Endodermal cell (in vitro differentiated cells): ENCODE results near the gene PLCH2. TPM values are rescaled to one million over a fixed set of nuclear protein-coding genes. Genes with fewer than 3 reads are reported as not detected.
"Not testable (repeated sequence)": the region's sequence is repeated elsewhere in the genome, so short reads cannot be mapped to it uniquely, and the experiment has no call there.

ENCODE experiments used
- DNase-seq: peaks from one replicate; pipeline ENCODE4 v3.0.0-alpha.2; 2017
- H3K27ac ChIP-seq: 2 replicates; pipeline ENCODE4 v1.5.1; 2013; ENCODE audit warnings: mild to moderate bottlenecking, low read depth, low read length, moderate library complexity
- H3K27me3 ChIP-seq: 2 replicates; pipeline ENCODE4 v1.6.1; 2013; ENCODE audit warnings: mild to moderate bottlenecking, low read length, moderate library complexity; ENCODE audit not compliant: insufficient read depth, control insufficient read depth, poor library complexity, severe bottlenecking
- H3K36me3 ChIP-seq: 2 replicates; pipeline ENCODE4 v1.7.0; 2013; ENCODE audit warnings: mild to moderate bottlenecking, low read length, moderate library complexity; ENCODE audit not compliant: control insufficient read depth, insufficient read depth
- H3K4me1 ChIP-seq: one replicate; pipeline ENCODE4 v1.7.0; 2013; ENCODE audit warnings: low read length; ENCODE audit not compliant: control insufficient read depth, insufficient read depth
- H3K4me3 ChIP-seq: 2 replicates; pipeline ENCODE4 v1.5.1; 2013; ENCODE audit warnings: mild to moderate bottlenecking, low read length, moderate library complexity
- H3K9ac ChIP-seq: 2 replicates; pipeline ENCODE4 v1.6.1; 2013; ENCODE audit warnings: mild to moderate bottlenecking, low read length, moderate library complexity; ENCODE audit not compliant: poor library complexity, severe bottlenecking; ENCODE audit errors: extremely low read depth
- H3K9me3 ChIP-seq: 2 replicates; pipeline ENCODE4 v1.6.1; 2013; ENCODE audit warnings: mild to moderate bottlenecking, low read length, moderate library complexity; ENCODE audit not compliant: control insufficient read depth
- H3K27ac Mint-ChIP-seq: 2 replicates; pipeline ENCODE4 v1.8.0; 2020; ENCODE audit warnings: mixed read lengths
- H3K27me3 Mint-ChIP-seq: 2 replicates; pipeline ENCODE4 v1.8.0; 2021; ENCODE audit warnings: mild to moderate bottlenecking, mixed read lengths; ENCODE audit not compliant: insufficient read depth
- H3K36me3 Mint-ChIP-seq: 2 replicates; pipeline ENCODE4 v1.8.0; 2020; ENCODE audit warnings: low read depth, mixed read lengths
- H3K4me1 Mint-ChIP-seq: 2 replicates; pipeline ENCODE4 v1.8.0; 2020; ENCODE audit warnings: mixed read lengths
- H3K4me3 Mint-ChIP-seq: 2 replicates; pipeline ENCODE4 v1.8.0; 2020; ENCODE audit warnings: mild to moderate bottlenecking, moderate library complexity, mixed read lengths
- H3K9me3 Mint-ChIP-seq: 2 replicates; pipeline ENCODE4 v1.8.0; 2020; ENCODE audit warnings: mild to moderate bottlenecking, mixed read lengths
- WGBS, 2 experiments: methylation state at CpG; one replicate each; pipeline versions ENCODE4 v1.1.5 to v1.1.7; 2013; ENCODE audit warnings: missing lambda C conversion rate in 2 of 2, mixed read lengths in 1 of 2; ENCODE audit not compliant: insufficient coverage in 1 of 2, insufficient read length in 1 of 2; 5-methylcytosine and 5-hydroxymethylcytosine counted together
- total RNA-seq, 2 donors: library from RNA; stranded (reverse); fragmentation: NEBNext Ultra II Directional in 1 of 2; extraction: Animal tissue kit (Norgen Biotek cat#: 25700) in 1 of 2; gene quantifications; 2 replicates in 1 of 2; 3 replicates in 1 of 2; pipeline ENCODE4 v1.2.1, GENCODE V29; 2021
- TF ChIP-seq, protein P1 (sequence below): fragments of 200-600 bp; sonication (generic); conservative IDR thresholded peaks from 2 replicates; pipeline ENCODE4 v1.5.0; 2021; ENCODE audit warnings: antibody characterized with exemption, mild to moderate bottlenecking

Gene PLCH2
- total RNA-seq, 2 donors from 2014 or later, result 0.18 to 0.31 TPM

DNA sequence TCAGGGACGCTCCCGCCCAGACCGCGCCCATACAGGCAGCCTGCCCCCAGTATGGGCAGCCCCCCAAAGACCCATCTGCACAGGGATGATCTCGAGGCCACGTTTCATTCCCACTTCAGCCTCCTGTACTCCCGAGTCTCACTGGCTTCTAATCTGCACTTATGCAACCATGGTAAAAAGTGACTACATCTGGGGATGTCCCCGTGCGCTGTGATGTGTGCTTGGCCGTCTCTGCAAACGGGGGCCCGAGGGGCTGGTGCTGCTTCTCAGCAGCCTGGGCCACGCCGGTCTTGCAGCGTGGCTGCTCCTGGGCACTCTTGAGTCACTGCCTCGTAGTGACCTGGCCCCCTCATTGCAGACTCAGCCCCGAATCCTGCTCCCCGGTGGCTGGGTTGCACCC, 17.4 kb upstream of the PLCH2 start:
- Histone ChIP-seq H3K9me3 (no peaks in the 10 kb centered on the region), H3K27ac (no peak overlapping the region), H3K9ac (no peak overlapping the region), H3K36me3 (no peaks in the 10 kb centered on the region), H3K4me3 (no peak overlapping the region), H3K4me1 (no peaks in the 10 kb centered on the region), H3K27me3 (no peaks in the 10 kb centered on the region)
- no peak overlapping the region for H3K4me3 Mint-ChIP-seq
- WGBS, 2 experiments, result 92% methylated on average over 14 to 18 of the region's 18 CpGs
- H3K9me3 Mint-ChIP-seq, result no peaks in the 10 kb centered on the region
- TF ChIP-seq, protein P1, sequence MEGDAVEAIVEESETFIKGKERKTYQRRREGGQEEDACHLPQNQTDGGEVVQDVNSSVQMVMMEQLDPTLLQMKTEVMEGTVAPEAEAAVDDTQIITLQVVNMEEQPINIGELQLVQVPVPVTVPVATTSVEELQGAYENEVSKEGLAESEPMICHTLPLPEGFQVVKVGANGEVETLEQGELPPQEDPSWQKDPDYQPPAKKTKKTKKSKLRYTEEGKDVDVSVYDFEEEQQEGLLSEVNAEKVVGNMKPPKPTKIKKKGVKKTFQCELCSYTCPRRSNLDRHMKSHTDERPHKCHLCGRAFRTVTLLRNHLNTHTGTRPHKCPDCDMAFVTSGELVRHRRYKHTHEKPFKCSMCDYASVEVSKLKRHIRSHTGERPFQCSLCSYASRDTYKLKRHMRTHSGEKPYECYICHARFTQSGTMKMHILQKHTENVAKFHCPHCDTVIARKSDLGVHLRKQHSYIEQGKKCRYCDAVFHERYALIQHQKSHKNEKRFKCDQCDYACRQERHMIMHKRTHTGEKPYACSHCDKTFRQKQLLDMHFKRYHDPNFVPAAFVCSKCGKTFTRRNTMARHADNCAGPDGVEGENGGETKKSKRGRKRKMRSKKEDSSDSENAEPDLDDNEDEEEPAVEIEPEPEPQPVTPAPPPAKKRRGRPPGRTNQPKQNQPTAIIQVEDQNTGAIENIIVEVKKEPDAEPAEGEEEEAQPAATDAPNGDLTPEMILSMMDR, result no peak
- H3K27me3 Mint-ChIP-seq, result no peaks in the 10 kb centered on the region
- no peaks in the 10 kb centered on the region for H3K36me3 Mint-ChIP-seq
- no peak for DNase-seq
- H3K4me1 Mint-ChIP-seq, result no peaks in the 10 kb centered on the region
- H3K27ac Mint-ChIP-seq, result no peak overlapping the region

DNA sequence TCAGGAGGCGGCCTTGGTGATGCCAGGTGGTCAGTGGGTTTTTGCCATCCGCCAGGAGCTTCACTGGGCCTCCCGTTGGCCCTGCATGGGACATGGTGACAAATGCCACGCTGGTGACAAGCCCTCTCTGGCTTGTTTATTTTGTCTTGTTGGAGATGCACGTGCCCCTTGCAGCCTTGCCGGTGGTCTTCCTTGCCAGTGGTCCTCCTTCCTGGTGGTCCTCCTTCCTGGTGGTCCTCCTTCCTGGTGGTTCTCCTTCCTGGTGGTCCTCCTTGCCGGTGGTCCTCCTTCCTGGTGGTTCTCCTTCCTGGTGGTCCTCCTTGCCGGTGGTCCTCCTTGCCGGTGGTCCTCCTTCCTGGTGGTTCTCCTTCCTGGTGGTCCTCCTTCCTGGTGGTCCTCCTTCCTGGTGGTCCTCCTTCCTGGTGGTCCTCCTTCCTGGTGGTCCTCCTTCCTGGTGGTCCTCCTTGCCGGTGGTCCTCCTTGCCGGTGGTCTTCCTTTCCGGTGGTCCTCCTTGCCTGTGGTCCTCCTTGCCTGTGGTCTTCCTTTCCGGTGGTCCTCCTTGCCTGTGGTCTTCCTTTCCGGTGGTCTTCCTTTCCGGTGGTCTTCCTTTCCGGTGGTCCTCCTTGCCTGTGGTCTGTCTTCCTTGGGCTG, 16.9 kb upstream of the PLCH2 start:
- H3K9me3 ChIP-seq, H3K4me1 ChIP-seq, DNase-seq, H3K36me3 ChIP-seq, H3K9me3 Mint-ChIP-seq, H3K27ac Mint-ChIP-seq, H3K9ac ChIP-seq, H3K27ac ChIP-seq, H3K27me3 Mint-ChIP-seq, H3K4me3 Mint-ChIP-seq, H3K36me3 Mint-ChIP-seq, H3K27me3 ChIP-seq, H3K4me1 Mint-ChIP-seq, H3K4me3 ChIP-seq: not testable (repeated sequence)
- 86 to 93% methylated on average over 14 to 16 of the region's 16 CpGs for WGBS, 2 experiments

DNA sequence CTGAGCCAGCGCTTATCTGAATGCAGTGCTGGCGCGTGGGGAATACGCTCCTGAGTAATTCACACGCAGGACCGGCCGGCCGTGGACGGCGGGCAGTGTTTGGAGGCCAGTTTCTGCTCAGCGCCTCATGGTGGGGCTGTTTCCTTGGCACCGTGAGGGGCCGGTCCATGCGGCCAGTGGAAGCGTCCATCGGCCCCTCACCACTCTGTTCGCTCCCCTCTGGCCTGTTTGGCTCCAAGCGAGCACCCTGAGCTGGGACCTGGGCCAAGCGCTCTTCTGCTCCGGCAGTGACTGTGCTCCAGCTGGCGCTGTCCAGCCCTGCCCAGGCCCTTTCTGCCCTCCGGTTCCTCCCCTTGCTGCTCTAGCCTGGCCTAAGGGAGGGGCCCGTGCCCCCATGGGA, 16.3 kb upstream of the PLCH2 start:
- no peak overlapping the region for H3K9ac ChIP-seq
- 88 to 91% methylated on average over 22 to 23 of the region's 23 CpGs for WGBS, 2 experiments
- no peaks in the 10 kb centered on the region for H3K27me3 ChIP-seq
- Mint-ChIP-seq H3K9me3 (no peaks in the 10 kb centered on the region), H3K4me3 (no peak overlapping the region), H3K27ac (no peak overlapping the region), H3K27me3 (no peaks in the 10 kb centered on the region), H3K36me3 (no peaks in the 10 kb centered on the region), H3K4me1 (no peaks in the 10 kb centered on the region)
- H3K4me1 ChIP-seq, result no peaks in the 10 kb centered on the region
- no peak overlapping the region for H3K4me3 ChIP-seq
- no peak overlapping the region for H3K27ac ChIP-seq
- TF ChIP-seq, protein P1, result peak; percentile 21
- DNase-seq, result no peak
- H3K36me3 ChIP-seq, result no peaks in the 10 kb centered on the region
- no peaks in the 10 kb centered on the region for H3K9me3 ChIP-seq

DNA sequence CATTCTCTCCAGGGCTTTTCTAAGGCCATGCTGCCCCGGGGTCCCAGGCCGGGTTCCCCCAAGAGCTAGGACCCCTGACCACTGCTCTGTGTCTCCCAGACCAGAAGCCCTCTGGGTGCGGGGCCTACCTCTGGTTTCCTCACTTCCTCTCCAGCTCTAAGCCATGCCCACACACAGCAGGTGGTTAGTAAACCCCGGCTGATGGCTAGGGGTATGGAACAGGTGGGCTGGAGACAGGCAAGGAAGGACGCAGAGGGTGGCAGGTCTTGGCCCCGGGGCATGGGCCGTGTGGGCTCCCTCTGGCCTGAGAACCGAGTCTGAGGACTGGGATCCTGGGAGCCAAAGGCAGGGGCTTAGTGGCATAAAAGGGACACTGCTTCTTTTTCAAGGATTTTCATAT, 15.9 kb upstream of the PLCH2 start:
- Mint-ChIP-seq H3K9me3 (no peaks in the 10 kb centered on the region), H3K27me3 (no peaks in the 10 kb centered on the region), H3K4me1 (no peaks in the 10 kb centered on the region), H3K27ac (no peak overlapping the region), H3K36me3 (no peaks in the 10 kb centered on the region), H3K4me3 (no peak overlapping the region)
- H3K27me3 ChIP-seq, result no peaks in the 10 kb centered on the region
- H3K4me3 ChIP-seq, result no peak overlapping the region
- H3K36me3 ChIP-seq, result no peaks in the 10 kb centered on the region
- no peak overlapping the region for H3K9ac ChIP-seq
- no peaks in the 10 kb centered on the region for H3K9me3 ChIP-seq
- no peaks in the 10 kb centered on the region for H3K4me1 ChIP-seq
- TF ChIP-seq, protein P1, result no peak
- DNase-seq, result no peak
- WGBS, 2 experiments, result 84 to 90% methylated on average over 6 to 8 of the region's 8 CpGs
- no peak overlapping the region for H3K27ac ChIP-seq
